Caco-2 (cell line): ENCODE results near the gene ITGB2. TPM values are rescaled to one million over a fixed set of nuclear protein-coding genes. Genes with fewer than 3 reads are reported as not detected.
A peak's percentile ranks its signal among the peaks of the same experiment; 100 is the strongest.

Source experiments
- BruUV-seq: library from RNA; stranded (reverse); fragments of 400-500 nt; replicated peaks from 2 replicates; lab custom pipeline; 2021; lab: Mats Ljungman, UMichigan
- CTCF ChIA-PET: fragments of 300-600 bp; sonication (Branson Sonifier 250); formaldehyde crosslinking; loops from one replicate; lab custom pipeline; 2022; ENCODE audit warnings: antibody characterized with exemption; lab: Charles Lee
- POLR2A ChIA-PET: fragments of 300-600 bp; sonication (Branson Sonifier 250); formaldehyde crosslinking; loops from one replicate; lab custom pipeline; 2022; ENCODE audit warnings: antibody characterized with exemption; lab: Charles Lee
- DNase-seq, 2 experiments: peaks; one replicate each; pipeline versions ENCODE4 v3.0.0 to v3.0.0-alpha.2; 2020 to 2022
- H3K27me3 ChIP-seq: replicated peaks from 2 replicates; pipeline ENCODE4 v1.6.0; 2011; ENCODE audit warnings: low read length; ENCODE audit not compliant: control insufficient read depth, insufficient read depth
- H3K36me3 ChIP-seq: 2 replicates; pipeline ENCODE4 v1.5.1; 2011; ENCODE audit warnings: low read length; ENCODE audit not compliant: control insufficient read depth, insufficient read depth
- H3K4me1 ChIP-seq: fragments of 250-450 bp; sonication (Bioruptor Pico); 2 replicates; pipeline ENCODE4 v1.5.1; 2020; ENCODE audit warnings: mild to moderate bottlenecking
- H3K4me3 ChIP-seq: 2 replicates; pipeline ENCODE4 v1.5.1; 2011; ENCODE audit warnings: low read depth, mild to moderate bottlenecking, control low read depth, low read length
- H3K9me3 ChIP-seq: fragments of 250-450 bp; sonication (Bioruptor Pico); 2 replicates; pipeline ENCODE4 v1.5.1; 2020; ENCODE audit warnings: mild to moderate bottlenecking, moderate library complexity
- H3K27ac Mint-ChIP-seq: one replicate; pipeline ENCODE4 v1.8.0; 2022; ENCODE audit warnings: mixed read lengths; ENCODE audit not compliant: unreplicated experiment
- H3K27me3 Mint-ChIP-seq: one replicate; pipeline ENCODE4 v1.8.0; 2022; ENCODE audit warnings: mixed read lengths; ENCODE audit not compliant: insufficient read depth, unreplicated experiment
- H3K36me3 Mint-ChIP-seq: one replicate; pipeline ENCODE4 v1.8.0; 2022; ENCODE audit warnings: mild to moderate bottlenecking, mixed read lengths; ENCODE audit not compliant: insufficient read depth, unreplicated experiment
- H3K4me1 Mint-ChIP-seq: one replicate; pipeline ENCODE4 v1.8.0; 2022; ENCODE audit warnings: low read depth, mixed read lengths; ENCODE audit not compliant: unreplicated experiment
- H3K4me3 Mint-ChIP-seq: one replicate; pipeline ENCODE4 v1.8.0; 2022; ENCODE audit warnings: mild to moderate bottlenecking, moderate library complexity, mixed read lengths; ENCODE audit not compliant: unreplicated experiment
- H3K9me3 Mint-ChIP-seq: one replicate; pipeline ENCODE4 v1.8.0; 2022; ENCODE audit warnings: mixed read lengths; ENCODE audit not compliant: unreplicated experiment
- intact Hi-C: fragments of 100-400 bp; cut with micrococcal nuclease; formaldehyde crosslinking; loops from one replicate; pipeline ENCODE4 v1.10.0; 2022; ENCODE audit not compliant: unreplicated experiment
- total RNA-seq: library from RNA; stranded (reverse); gene quantifications from 2 replicates; pipeline ENCODE4 v1.2.3, GENCODE V29; 2022
- TF ChIP-seq, protein P1 (sequence below), 2 experiments: fragments of 200-600 bp in 1 of 2; IDR thresholded peaks; 1 replicate in 1 of 2; 2 replicates in 1 of 2; pipeline versions ENCODE4 v1.5.1 to v1.8.0; 2011 to 2022; ENCODE audit warnings: antibody characterized with exemption in 1 of 2, control low read depth in 1 of 2, inconsistent platforms in 1 of 2, low read depth in 1 of 2, low read length in 1 of 2, mild to moderate bottlenecking in 1 of 2, moderate library complexity in 1 of 2; ENCODE audit not compliant: insufficient read depth in 1 of 2, severe bottlenecking in 1 of 2, unreplicated experiment in 1 of 2

The ITGB2 gene
- total RNA-seq, 1 experiment from 2014 or later: 0.48 TPM

DNA sequence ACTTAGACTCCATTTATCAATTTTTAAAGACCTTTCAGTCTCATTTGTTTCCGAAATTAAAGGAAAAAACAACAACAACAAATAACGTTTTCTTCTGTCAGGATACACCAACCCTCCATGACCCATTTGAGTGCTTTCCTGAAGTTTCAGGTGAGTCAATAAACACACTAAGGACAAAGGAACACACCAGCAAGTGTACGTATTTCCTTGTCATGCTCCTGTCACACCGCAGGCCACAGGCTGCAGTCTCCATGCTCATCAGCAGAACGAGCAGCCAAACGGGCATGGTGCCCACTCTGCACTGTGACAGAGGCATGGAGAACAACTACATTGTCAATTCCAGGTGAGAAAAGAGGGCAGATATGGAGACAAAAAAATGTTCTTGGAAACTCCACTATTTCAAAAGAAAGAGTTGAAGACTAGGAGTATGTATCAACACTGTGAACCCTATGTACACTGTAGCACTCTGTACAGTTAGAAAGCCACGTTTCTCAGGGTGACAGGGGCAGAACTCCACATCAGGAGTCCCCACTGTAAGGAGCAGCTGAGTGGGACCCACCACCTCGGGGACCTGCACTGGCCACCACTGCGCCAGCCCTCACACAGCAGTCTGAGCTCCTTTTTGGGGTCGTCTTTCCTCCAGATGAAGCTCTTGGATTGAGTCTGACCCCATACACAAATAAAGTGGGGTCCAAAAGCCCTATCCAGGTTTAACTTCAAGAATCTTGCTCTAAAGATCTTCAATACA lies 49.8 kb downstream of the ITGB2 start:
- intact Hi-C loops: loop anchor here (1.0 to 10.0 kb wide), 4 partner anchors 22 to 536 kb away; partner anchors contain the start of genes CFAP410 and SUMO3
- H3K27ac Mint-ChIP-seq: peak overlapping the region; percentile 89
- POLR2A ChIA-PET: no interaction called here

DNA sequence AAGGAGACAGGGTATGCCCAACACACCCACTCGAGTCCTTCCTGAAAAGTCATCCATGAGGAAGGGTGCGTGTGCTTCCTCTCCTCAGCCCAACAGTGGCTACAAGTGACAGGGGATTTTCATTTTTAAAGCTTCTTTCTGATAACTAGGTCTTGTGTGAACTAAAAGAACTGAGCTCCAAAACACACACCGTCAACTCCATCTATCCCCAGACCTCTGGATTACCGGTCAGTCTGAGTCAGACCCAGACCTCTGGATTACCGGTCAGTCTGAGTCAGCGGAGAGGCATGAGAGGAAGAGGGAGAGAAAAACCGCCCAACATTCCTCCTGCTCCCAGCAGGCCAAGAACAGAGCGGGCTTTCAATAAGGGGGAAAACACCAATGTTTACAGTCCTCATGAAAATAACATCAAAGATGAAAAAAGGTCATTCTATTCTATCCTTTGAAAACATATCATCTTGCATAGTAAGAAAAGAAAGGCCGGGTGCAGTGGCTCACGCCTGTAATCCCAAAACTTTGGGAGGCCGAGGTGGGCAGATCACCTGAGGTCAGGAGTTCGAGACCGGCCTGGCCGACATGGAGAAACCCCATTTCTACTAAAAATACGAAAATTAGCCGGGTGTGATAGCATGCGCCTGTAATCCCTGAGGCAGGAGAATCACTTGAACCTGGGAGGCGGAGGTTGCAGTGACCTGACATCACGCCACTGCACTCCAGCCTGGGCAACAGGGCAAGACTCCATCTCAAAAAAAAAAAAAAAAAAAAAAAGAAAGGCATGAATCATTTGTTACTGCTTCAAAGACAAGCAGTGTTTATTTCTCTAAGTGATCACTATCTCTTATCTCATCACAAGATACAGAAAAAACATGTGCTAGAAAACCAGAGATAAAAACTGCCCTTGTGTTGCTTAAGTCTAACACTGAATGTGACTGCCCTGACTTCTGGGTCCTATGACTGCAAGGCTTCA lies 50.6 kb downstream of the ITGB2 start:
- no peaks in the 10 kb centered on the region; the same call in none of the 2 replicates for H3K36me3 ChIP-seq
- H3K9me3 ChIP-seq: no peaks in the 10 kb centered on the region
- H3K27me3 Mint-ChIP-seq: no peaks in the 10 kb centered on the region
- intact Hi-C loops: loop anchor here (1.0 to 10.0 kb wide), 4 partner anchors 21 to 535 kb away; partner anchors contain the start of genes CFAP410 and SUMO3
- no peaks in the 10 kb centered on the region for H3K27me3 ChIP-seq
- DNase-seq: peak; percentile 82 to 89
- no peaks in the 10 kb centered on the region for H3K9me3 Mint-ChIP-seq
- peak overlapping the region; percentile 89 for H3K27ac Mint-ChIP-seq
- peaks cover 56% of the 10 kb centered on the region for H3K4me1 ChIP-seq
- TF ChIP-seq, protein P1, sequence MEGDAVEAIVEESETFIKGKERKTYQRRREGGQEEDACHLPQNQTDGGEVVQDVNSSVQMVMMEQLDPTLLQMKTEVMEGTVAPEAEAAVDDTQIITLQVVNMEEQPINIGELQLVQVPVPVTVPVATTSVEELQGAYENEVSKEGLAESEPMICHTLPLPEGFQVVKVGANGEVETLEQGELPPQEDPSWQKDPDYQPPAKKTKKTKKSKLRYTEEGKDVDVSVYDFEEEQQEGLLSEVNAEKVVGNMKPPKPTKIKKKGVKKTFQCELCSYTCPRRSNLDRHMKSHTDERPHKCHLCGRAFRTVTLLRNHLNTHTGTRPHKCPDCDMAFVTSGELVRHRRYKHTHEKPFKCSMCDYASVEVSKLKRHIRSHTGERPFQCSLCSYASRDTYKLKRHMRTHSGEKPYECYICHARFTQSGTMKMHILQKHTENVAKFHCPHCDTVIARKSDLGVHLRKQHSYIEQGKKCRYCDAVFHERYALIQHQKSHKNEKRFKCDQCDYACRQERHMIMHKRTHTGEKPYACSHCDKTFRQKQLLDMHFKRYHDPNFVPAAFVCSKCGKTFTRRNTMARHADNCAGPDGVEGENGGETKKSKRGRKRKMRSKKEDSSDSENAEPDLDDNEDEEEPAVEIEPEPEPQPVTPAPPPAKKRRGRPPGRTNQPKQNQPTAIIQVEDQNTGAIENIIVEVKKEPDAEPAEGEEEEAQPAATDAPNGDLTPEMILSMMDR (IDR thresholded peaks at IDR 0.05; ENCODE audit: insufficient read depth in 1 of 2, low read depth in 1 of 2, low read length in 1 of 2, severe bottlenecking in 1 of 2, unreplicated experiment in 1 of 2): no peak
- H3K4me1 Mint-ChIP-seq: peaks cover 46% of the 10 kb centered on the region
- peak overlapping the region; percentile 8; the same call in 1 of the 2 replicates for H3K4me3 ChIP-seq
- peaks cover 84% of the 10 kb centered on the region for H3K36me3 Mint-ChIP-seq
- ChIA-PET CTCF (no interaction called here), POLR2A (interaction anchor here (1.0 kb wide), 1 partner anchor 143 kb away, joined by 3 read pairs; no protein-coding TSS in a partner anchor)
- H3K4me3 Mint-ChIP-seq: peak overlapping the region; percentile 95
- BruUV-seq: no TSS peak

More for the DNA sequence above, 49.8 kb downstream of the ITGB2 start:
- Histone ChIP-seq H3K4me3 (peak overlapping the region; percentile 8), H3K9me3 (no peaks in the 10 kb centered on the region), H3K27me3 (no peaks in the 10 kb centered on the region), H3K4me1 (peaks cover 62% of the 10 kb centered on the region), H3K36me3 (no peaks in the 10 kb centered on the region; the same call in none of the 2 replicates)
- CTCF ChIA-PET: no interaction called here
- H3K4me3 Mint-ChIP-seq: peak overlapping the region; percentile 95
- BruUV-seq: no TSS peak
- H3K36me3 Mint-ChIP-seq: peaks cover 76% of the 10 kb centered on the region
- H3K9me3 Mint-ChIP-seq: no peaks in the 10 kb centered on the region
- H3K27me3 Mint-ChIP-seq: no peaks in the 10 kb centered on the region
- DNase-seq: no peak
- H3K4me1 Mint-ChIP-seq: peaks cover 49% of the 10 kb centered on the region
- TF ChIP-seq, protein P1 (IDR thresholded peaks at IDR 0.05; ENCODE audit: insufficient read depth in 1 of 2, low read depth in 1 of 2, low read length in 1 of 2, severe bottlenecking in 1 of 2, unreplicated experiment in 1 of 2): no peak

GRCh38 chr21:44868707-44869106 lies 52.0 kb downstream of the ITGB2 start:
- no peak for DNase-seq
- Histone ChIP-seq H3K27me3 (no peaks in the 10 kb centered on the region), H3K36me3 (no peaks in the 10 kb centered on the region; the same call in none of the 2 replicates), H3K4me3 (no peak overlapping the region), H3K9me3 (no peaks in the 10 kb centered on the region), H3K4me1 (peaks cover 54% of the 10 kb centered on the region)
- TF ChIP-seq, protein P1 (IDR thresholded peaks at IDR 0.05; ENCODE audit: insufficient read depth in 1 of 2, low read depth in 1 of 2, low read length in 1 of 2, severe bottlenecking in 1 of 2, unreplicated experiment in 1 of 2): no peak
- H3K36me3 Mint-ChIP-seq: peaks cover 86% of the 10 kb centered on the region
- ChIA-PET CTCF (no interaction called here), POLR2A (no interaction called here)
- H3K4me3 Mint-ChIP-seq: peak overlapping the region; percentile 66
- intact Hi-C loops: no loop called here
- peak overlapping the region; percentile 89 for H3K27ac Mint-ChIP-seq
- no peaks in the 10 kb centered on the region for H3K27me3 Mint-ChIP-seq
- BruUV-seq: no TSS peak
- H3K9me3 Mint-ChIP-seq: no peaks in the 10 kb centered on the region
- H3K4me1 Mint-ChIP-seq: peaks cover 46% of the 10 kb centered on the region
